HG03280 (cell line): Measurements from ENCODE around the gene SIX3.

Experiments
- ATAC-seq: cut with Tn5 transposase; IDR thresholded peaks from one replicate; pipeline ENCODE4 v1.9.1; 2021; ENCODE audit warnings: mild to moderate bottlenecking, moderate library complexity; ENCODE audit not compliant: unreplicated experiment

SIX3 gene

DNA sequence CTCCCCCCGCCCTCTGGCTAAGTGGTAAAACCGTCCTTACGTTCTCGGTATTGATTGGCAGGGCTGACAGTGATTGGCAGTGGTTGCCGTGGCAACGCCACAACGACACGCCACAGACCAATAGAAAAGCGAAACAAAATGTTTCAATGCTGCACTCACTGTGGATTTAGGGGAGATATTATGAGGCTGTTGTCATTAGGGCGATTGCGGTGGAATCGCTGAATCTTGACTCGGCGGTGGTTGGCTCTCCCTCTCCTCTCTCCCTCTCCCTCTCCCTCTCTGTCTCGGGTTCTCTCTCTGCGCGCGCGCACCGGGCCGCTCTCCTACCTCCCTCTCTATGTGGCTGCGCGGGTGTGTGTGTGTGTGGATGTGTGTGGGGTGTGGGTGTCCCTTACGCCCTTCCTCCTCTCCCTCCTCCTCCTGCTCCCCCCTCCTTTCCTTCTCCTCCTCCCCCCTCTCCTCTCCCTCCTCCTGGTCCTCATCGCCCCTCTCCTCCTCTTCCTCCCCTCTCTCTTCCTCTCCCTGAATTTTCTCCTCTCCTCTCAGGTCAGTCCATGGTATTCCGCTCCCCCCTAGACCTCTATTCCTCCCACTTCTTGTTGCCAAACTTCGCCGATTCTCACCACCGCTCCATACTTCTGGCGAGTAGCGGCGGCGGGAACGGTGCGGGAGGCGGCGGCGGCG lies at the start of gene SIX3:
Gene SIX3, plus strand, starts transcription at position 152 of the 684 bp plus-strand sequence. Its CDS starts 403 bp downstream, at position 555.
- no peak for ATAC-seq

DNA sequence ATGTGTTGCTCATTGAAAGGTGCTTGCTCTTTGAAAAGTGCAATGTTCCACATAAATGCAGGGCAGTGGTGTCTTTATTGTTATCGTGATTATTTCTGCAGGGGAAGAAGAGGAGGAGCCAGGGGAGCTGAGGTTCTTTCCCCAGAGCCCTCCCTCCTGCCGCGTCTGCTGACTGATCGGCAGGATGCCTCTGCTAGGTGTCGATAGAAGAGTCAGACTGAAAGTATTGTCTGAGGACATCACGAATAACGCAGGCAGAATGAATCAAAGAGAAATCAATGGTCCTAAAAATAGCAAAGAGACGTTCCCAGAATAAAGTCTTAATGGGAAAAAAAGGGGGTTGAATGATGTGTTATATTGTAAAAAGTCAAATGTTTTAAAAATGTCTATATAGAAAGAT lies 47.4 kb upstream of the SIX3 start:
- ATAC-seq = no peak

DNA sequence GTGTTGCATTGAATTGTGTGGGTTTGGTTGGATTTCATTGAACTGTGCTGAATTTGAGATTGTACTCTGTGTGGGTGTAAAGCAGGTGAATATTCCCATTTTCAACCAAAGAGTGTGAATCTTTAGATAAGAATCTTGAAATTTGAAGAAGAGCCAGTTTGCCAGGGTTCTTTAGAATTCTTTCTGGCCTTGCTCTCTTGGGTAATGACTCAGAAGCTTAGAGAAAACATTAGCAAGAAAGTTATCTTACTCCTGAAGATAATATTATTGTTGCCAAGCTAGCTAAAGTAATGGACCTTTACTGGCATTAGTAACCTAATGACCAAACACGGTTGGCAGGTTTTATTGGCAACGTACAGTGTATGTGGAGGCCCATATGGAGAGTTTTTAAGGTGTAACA lies 46.4 kb upstream of the SIX3 start:
- no peak for ATAC-seq

DNA sequence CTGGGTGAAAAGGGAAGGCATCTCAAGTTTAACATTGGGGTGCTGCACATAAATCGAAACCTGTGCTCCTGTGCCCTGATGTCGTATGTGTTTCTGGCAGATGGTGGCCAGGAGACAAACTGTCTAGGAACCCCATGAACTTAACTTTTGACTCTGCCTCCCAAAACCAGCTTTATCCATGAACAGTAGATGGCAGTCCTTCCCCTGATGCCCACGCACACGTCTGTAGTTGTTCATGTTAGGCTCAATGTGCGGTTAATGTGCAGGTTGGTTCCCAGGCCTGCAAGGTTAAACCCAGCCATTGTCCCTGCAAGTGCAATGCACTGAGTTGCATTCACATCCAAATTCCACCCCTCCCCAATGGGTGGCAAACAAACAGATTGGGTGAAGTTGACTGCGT lies 44.1 kb upstream of the SIX3 start:
- ATAC-seq = no peak

DNA sequence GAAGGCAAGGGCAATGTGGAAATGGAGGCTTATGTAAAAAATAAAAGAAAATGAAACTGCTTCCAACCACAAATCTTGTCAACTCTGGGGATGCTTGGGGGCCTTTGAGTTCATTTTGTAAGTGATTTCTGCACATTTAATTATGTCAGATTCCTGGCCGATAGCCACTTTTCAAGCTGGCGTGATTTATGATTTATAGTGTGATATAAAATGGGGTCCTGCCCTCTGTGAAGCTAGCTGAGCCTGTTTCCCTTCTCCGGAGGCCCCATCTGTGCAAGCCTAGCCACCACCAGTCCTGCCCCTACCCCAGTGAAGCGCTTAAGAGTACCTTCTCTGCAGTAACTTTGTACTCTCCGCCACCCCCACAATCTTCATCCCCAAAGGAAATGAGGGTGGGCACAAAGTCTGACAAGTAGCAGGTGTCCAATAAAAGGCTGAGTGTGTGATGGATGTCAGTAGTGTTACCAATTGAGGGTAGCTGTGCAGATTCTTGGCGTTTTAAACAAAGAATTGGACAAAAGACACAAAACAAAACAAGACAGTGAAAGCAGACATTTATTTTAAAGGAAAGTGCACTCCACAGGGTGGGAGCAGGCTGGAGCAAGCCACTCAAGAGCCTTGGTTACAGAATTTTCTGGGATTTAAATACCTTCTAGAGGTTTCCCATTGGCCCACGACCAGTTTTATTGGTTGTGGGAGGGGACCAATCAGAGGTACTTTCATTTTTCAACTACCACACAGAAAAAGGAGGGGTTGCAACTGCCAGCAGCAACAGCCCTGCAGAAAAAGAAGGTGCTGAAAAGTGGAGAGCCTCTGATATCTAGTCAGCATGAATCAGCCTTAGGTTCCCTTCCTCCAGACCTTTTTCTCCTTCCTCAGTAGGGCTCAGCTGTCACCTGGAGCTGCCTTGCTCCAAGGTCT lies 39.0 kb upstream of the SIX3 start:
- ATAC-seq = no peak

DNA sequence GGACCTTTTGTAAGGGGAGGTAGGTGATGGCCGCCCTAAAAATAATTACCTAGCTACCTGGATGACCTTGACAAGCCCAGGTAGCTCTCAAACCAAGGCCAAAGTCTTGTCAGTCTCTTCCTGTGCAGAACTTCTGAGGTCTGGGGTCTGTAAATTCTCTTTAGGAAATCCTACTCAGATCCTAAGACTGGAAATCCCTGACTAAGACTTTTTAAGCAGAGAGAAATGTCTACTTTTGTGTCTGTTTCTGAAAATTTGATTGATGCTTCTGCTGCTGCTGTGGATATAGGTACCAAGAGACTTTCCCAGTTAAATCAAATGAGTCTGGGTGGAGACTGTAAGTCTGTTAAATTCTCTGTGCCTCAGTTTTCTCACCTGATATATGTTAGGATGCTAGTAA lies 36.9 kb upstream of the SIX3 start:
- no peak for ATAC-seq

GRCh38 chr2:44906972-44907371 lies 34.5 kb upstream of the SIX3 start:
- no peak for ATAC-seq

DNA sequence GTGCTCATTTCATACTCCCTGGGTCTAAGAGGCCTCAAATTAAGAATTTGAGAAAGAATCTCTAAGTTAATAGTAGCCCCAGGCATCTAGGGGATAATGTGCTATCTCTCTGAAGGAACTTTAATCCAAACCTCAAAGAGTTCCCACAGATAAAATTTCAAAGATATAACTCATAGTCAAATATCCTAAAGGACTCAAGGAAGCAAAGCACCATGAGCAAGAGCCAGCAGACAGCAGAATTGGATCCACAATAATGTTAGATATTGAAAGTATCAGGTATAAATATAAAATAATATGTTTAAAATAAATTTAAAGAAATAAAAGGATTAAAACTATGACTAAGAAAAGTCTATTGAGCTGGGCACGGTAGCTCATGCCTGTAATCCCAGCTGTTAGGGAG lies 31.7 kb upstream of the SIX3 start:
- no peak for ATAC-seq

DNA sequence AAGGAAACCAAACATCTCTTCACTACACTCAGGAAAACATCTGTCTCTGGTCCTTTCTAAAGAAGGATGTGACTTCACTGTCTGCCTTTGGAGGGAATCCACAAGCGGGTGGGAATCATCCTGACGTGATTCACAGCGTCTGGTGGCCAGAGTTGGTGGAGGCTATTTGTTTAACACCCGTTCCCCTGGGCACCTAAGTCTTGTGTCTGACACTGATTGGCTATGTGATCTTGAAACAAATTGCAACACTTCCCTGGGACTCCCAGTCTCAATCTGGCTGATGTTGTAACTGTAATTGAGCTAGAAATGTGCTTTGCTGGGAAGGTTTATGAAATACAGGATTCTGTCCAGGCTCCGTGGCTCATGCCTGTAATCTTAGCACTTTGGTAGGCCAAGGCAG lies 28.8 kb upstream of the SIX3 start:
- no peak for ATAC-seq

- no peak for ATAC-seq
Measured at GRCh38 chr2:44916291-44916690, 25.2 kb upstream of the SIX3 start.

GRCh38 chr2:44918095-44918775 lies 23.3 kb upstream of the SIX3 start:
- ATAC-seq = no peak

GRCh38 chr2:44920751-44921150 lies 20.8 kb upstream of the SIX3 start:
- no peak for ATAC-seq

GRCh38 chr2:44922776-44923175 lies 18.7 kb upstream of the SIX3 start:
- no peak for ATAC-seq

- no peak for ATAC-seq
Measured at GRCh38 chr2:44925561-44926136, 15.9 kb upstream of the SIX3 start.

DNA sequence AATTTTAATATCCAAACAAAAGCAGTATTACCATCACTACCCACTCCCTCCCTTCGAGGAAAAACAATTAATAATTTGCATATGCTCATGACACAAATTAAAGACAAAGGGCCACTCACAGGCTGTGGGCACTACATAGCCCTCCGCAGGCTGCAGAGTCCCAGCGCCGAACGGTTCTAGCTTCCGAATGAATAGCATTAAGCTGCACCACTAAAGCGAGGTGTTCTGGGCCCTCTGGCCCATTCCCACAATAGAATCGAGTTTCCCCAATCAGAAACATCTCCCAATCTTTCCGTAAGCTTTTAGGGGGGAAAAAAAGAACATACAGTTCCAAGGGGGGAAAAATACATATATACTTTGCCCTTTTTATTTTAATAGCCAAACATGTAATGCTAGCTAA lies 14.5 kb upstream of the SIX3 start:
- ATAC-seq = no peak

DNA sequence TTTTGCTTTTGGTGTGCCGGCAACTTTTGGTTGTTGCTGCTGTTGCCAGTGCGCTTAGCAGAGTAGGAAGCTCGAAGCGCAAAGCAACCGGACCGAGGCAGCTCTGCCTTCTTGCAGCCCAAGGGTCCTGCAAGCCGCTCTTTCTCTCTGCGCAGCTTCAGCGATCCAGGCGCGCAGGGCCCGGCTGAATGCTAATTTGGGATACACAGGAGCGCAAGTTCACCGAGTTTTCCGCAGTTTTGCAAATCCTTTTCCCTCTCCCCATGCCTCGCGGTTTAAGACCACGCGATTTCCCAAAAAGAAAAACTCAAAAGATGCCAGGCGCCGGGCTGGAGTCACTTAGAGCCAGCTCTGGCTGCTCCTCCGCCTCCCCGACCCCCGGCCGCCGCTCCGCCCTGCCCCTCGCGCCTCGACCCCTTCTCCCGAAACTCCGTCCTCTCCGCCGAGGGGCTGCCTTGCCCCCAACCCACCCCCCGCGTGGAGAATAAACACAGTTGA lies 13.5 kb upstream of the SIX3 start:
- ATAC-seq = no peak

GRCh38 chr2:44928483-44929158 lies 12.9 kb upstream of the SIX3 start:
- no peak for ATAC-seq

- no peak for ATAC-seq
Measured at GRCh38 chr2:44929159-44929734, 12.3 kb upstream of the SIX3 start.

- no peak for ATAC-seq
Measured at GRCh38 chr2:44929735-44930273, 11.7 kb upstream of the SIX3 start.
